NCI-H2171 (cell line): ENCODE measurements around the gene SLX4IP.
"Not testable (repeated sequence)": the region's sequence is repeated elsewhere in the genome, so short reads cannot be mapped to it uniquely, and the experiment has no call there.

Experiments used
- DNase-seq: peaks from one replicate; lab custom pipeline; 2025; lab: John Stamatoyannopoulos, UW

Gene SLX4IP

GRCh38 chr20:10573273-10573950 is 138.3 kb downstream of the SLX4IP start:
- no peak for DNase-seq

GRCh38 chr20:10573951-10574339 is 138.8 kb downstream of the SLX4IP start:
- DNase-seq, result no peak

- no peak for DNase-seq
These were observed 141.4 kb downstream of the SLX4IP start for GRCh38 chr20:10576411-10577090.

- no peak for DNase-seq
These were observed 142.5 kb downstream of the SLX4IP start for GRCh38 chr20:10577648-10578047.

- no peak for DNase-seq
These were observed 143.5 kb downstream of the SLX4IP start for GRCh38 chr20:10578607-10579006.

GRCh38 chr20:10579942-10580341 is 144.8 kb downstream of the SLX4IP start:
- DNase-seq, result no peak

GRCh38 chr20:10580700-10581099 is 145.6 kb downstream of the SLX4IP start:
- DNase-seq, result no peak

GRCh38 chr20:10581823-10582222 is 146.7 kb downstream of the SLX4IP start:
- no peak for DNase-seq

- DNase-seq, result no peak
These were observed 149.3 kb downstream of the SLX4IP start for GRCh38 chr20:10584371-10584770.

GRCh38 chr20:10585308-10585707 is 150.2 kb downstream of the SLX4IP start:
- no peak for DNase-seq

GRCh38 chr20:10586296-10586695 is 151.2 kb downstream of the SLX4IP start:
- no peak for DNase-seq

- not testable (repeated sequence) for DNase-seq
These were observed 155.3 kb downstream of the SLX4IP start for GRCh38 chr20:10590446-10590845.

- no peak for DNase-seq
These were observed 156.0 kb downstream of the SLX4IP start for GRCh38 chr20:10590950-10591671.

GRCh38 chr20:10591946-10592521 is 156.9 kb downstream of the SLX4IP start:
- no peak for DNase-seq

GRCh38 chr20:10594296-10594868 is 159.3 kb downstream of the SLX4IP start:
- DNase-seq, result no peak

GRCh38 chr20:10595266-10595665 is 160.2 kb downstream of the SLX4IP start:
- DNase-seq, result no peak

GRCh38 chr20:10595985-10596384 is 160.9 kb downstream of the SLX4IP start:
- DNase-seq, result no peak

GRCh38 chr20:10596710-10597121 is 161.6 kb downstream of the SLX4IP start:
- DNase-seq, result no peak

- no peak for DNase-seq
These were observed 162.5 kb downstream of the SLX4IP start for GRCh38 chr20:10597637-10598036.

GRCh38 chr20:10602221-10602871 is 167.2 kb downstream of the SLX4IP start:
- no peak for DNase-seq

- no peak for DNase-seq
These were observed 168.3 kb downstream of the SLX4IP start for GRCh38 chr20:10603378-10603777.
